Kidney tubule cell (primary cell): ENCODE data around the gene CYFIP1.

ENCODE experiments used
- DNase-seq: peaks from one replicate; pipeline ENCODE4 v3.0.0-alpha.2; 2018; ENCODE audit warnings: low spot score

The CYFIP1 gene

DNA sequence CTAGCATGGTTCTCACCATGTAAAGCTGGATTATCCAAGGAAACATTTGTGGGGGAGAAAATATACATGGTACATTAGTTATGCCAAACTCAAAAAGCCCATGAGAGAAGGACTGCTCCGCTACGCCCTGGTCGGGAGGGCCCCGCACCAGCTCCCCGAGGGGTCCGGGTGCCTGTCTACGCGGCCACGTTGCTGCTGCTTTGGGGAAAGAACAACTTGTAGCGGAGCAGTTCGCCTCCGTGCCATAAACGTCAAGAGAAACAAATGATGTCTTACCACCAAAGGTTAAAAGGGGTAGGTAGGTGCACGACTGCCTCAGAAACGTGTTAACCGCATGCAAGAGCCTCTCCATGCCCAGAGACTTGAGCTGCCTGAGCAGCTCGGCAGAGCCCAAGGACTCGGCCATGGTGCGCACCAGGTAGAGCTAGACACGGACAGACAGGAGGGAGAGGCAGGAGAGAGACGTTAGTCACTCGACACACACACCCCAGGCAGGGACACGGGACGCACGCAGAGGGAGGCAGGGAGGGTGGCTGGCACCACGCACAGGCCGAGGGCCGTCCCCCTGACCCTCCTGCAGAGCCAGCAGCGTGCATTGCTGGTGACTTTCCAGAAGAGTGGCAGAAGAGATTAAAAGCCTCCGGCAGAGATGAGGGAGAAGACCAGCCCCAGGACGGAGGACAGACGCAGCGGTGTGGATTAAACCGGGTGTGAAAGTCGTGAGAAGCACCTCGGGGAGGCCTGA, 63.4 kb downstream of the CYFIP1 start:
- no peak for DNase-seq

GRCh38 chr15:22915866-22916515, 64.2 kb downstream of the CYFIP1 start:
- DNase-seq = no peak

- no peak for DNase-seq
Measured at GRCh38 chr15:22913646-22914380, 66.4 kb downstream of the CYFIP1 start.

GRCh38 chr15:22912256-22912655, 67.9 kb downstream of the CYFIP1 start:
- no peak for DNase-seq

DNA sequence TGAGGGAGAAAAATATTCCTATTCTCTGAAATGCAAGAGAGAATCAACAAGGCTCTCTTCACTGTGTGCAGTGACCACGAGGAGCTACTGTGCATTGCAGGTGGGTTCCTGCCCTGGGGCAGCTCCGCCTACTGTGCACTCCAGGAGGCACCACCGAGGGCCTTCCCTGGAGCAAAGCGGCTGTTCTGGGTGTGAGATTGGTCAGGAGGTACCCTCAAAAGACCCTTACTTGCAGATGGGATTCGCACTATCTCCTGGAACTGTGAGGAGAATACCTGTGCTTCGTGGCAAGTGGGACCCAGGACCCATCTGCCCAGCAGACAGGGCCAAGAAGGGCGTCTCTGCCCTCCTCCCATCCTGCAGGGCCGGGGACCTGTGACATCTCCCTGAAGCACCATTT, 68.9 kb downstream of the CYFIP1 start:
- no peak for DNase-seq

DNA sequence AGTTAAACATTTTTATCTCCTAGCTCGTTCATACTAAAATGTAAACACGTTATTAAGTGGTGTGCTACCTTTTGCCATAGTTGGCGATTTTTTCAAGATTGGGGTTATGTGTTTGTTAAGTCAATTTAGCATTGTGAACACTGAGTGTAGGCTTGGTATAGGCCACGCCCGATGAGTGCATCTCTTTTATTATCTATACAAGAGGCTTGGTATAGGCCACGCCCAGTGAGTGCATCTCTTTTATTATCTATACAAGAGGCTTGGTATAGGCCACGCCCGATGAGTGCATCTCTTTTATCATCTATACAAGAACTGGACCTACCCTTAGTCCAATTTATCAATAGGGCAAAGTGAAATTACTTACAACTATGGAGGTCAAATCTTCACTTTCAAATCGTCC, 71.3 kb downstream of the CYFIP1 start:
- no peak for DNase-seq

DNA sequence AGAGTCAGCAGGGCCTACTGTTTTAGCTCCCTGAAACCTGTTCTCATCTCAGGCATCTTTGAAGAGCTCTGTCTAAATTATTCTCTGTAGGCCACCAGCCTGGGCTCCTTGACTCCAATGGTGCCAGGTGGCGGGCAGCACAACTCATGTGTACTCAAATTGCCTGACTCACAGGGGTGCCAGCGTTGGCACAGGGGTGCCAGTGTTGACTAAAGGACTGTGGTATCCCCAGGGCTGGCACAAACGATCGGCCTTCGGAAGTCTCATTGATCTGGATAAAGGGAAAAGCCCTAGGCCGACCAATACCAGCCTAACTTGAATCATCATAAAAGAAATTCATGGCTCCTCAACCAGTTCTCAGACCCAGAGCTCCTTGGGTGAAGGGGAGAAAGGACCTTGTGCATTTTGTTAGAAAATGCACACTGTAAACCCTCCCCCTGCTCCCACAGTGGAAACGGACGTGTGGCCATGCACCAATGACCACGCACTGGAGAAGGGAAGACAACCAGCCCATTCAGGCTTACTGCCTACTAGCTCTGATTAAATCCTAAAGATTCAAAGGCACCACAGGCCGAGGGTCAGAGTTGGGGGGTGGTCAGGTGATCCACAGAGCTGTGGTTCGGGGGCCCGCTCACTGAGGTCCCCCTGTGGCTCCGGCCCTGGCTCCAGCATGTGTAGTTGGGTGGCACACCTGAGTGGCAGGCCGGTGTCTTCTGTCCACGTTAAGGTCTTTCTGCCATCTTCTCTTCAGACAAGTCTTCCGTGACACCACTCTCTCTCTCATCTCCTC, 72.8 kb downstream of the CYFIP1 start:
- no peak for DNase-seq

DNA sequence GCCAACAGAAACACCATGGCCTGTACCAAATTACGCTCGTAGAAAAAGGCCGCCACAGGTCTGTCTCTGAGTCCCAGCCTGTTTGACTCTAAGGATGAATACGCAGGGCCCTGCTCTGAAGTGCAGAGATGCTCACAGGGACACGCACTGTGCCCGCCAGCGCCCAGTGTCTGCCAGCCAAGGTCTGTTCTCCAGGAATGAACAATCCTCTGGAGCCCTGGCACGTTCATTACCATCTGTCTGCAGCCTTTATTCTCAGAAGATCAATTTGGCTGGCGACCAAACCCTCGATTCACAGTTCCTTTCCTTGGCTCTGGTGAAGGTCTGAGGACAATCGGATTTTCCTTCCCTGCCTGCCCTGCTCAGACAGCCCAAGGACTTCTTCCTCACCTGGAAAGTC, 75.4 kb downstream of the CYFIP1 start:
- no peak for DNase-seq

DNA sequence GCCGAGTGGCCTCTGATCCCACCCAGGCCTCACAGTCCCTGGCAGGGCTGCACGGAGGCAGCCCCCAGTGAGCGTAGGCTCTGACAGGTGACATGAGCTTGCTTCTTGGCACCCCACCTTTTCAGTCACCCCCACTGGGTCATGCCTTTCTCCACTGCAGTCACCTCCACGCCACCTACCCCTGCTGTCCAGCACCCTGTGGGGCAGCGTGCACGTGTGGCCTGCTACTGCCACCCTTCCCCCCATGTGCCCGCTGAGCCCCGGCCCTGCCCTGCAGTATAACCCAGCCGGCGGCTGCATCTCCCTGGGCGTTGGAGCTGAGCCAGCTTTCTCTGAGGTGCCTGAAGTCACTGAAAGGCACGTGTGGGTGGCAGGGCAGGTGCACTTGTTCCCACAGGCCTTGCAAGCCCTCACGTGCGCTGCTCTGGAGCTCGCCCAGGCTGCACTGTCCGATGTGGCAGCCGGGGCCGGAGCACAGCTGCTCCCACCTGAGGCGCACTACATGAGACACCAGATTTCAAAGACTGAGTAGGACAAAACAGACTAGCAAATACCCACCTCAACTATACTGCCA, 76.1 kb downstream of the CYFIP1 start:
- DNase-seq = no peak

DNA sequence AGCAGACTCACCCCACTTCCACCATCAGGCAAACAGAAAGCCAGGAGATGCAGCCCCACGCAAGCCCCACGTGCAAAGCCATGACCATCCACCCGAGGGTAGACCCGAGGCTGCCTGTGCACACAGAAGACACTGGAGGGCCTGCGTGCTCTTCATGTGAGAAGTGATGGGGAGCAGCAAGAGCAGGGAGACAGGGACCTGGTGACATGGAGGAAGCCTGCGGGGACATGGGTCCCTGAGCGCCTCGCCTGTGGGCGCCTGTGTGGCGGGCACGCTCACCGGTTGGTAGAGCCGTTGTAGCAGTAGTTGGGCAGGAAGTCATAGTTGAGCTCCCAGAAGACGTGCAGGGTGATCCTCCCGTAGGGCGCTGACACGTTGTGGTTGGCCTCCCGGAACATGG, 76.7 kb downstream of the CYFIP1 start:
- no peak for DNase-seq

GRCh38 chr15:22902981-22903380, 77.2 kb downstream of the CYFIP1 start:
- DNase-seq = no peak

DNA sequence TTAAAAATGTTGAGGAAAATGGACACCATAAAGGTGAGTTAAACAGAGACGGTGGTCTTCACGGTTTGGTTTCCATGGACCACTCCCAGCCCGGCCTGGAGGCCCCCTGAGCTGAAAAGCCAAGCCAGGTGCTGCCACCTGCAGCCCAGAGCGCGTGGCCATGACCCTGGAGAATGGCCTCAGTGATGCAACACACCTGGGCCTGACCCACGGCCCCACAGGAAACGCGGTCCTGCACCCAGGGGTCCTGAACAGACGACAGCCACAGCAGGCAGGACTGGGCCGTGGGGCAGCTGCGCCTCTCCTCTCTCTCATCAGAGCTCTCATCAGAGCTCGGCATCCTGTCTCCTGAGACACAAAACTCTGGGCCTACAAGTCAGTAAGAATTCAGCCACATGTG, 77.6 kb downstream of the CYFIP1 start:
- DNase-seq = no peak

GRCh38 chr15:22902046-22902445, 78.1 kb downstream of the CYFIP1 start:
- DNase-seq = no peak

DNA sequence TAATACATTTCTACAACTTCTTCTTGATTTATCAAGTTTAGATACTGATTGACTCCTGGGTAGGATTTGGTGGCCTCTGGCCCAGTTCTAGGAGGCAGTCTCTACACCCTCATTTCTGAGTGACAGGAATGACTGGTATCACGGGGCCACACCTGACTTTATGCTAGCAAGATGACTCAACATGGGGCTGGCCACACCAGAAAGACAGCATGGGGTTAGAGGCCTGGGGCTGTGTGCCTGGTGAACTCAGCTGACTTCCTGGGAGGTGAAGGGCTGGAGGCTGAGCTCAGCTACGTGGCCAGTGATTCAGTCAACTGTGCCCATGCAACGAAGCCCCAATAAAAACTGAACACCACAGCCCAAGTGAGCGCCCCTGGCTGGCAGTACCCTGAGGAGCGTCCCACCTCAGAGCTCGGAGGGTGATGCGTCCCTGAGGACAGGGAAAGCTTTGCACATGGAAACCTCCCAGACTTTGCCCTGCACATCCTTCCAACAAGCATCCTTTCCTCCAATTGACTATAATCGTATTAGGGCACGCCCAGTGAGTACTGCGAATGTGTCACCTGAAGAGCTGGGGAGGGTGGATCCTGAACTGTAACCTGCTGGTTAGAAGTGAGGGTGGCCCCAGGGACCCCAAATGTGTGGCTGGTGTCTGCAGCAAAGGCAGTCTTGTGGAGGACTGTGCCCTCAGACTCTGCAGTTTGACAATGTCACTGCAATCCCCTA, 84.5 kb downstream of the CYFIP1 start:
- peak; percentile 95 for DNase-seq

DNA sequence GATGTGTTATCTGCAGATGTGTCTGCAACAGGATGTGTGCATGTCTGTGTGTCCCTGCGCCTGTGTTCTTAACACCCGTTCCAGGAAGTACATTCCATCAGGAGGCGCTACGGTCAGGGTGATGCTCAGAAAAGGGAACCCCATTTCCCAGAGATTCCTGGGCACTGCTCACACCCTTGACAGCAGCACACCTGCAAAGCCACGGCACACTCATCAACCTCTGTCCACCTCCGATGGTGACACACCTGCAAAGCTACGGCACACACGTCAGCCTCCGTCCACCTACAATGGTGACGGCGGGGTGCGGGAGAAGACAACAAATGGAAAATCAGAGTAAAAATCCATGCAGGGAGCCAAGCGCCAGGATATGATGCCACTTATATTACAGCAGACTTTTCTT, 86.3 kb downstream of the CYFIP1 start:
- no peak for DNase-seq

DNA sequence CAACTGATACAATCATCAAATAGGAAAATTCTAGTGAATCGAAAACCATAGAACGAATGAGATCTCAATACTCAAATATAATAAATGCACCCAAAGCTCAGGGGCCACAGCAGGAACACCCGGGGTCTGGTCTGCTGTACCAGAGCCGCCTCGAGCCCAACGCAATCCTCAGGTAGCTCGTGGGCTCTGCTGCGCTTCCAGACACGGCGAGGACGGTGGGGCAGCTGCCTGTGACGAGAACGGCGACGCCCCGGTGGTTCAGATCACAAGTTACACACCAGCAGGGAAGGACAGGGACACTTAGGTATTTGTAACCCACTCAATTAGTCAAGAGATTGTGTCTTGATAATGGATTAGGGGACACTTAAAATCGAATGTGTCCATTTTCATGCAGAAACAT, 87.1 kb downstream of the CYFIP1 start:
- DNase-seq = no peak

GRCh38 chr15:22892333-22892732, 87.8 kb downstream of the CYFIP1 start:
- DNase-seq = no peak

- no peak for DNase-seq
Measured at GRCh38 chr15:22891426-22892210, 88.5 kb downstream of the CYFIP1 start.

GRCh38 chr15:22890296-22890695, 89.9 kb downstream of the CYFIP1 start:
- no peak for DNase-seq

GRCh38 chr15:22889146-22889818, 90.9 kb downstream of the CYFIP1 start:
- no peak for DNase-seq
